Hepatocyte (in vitro differentiated cells): ENCODE results near the gene SH3BP4.

Experiments
- EZH2 ChIP-seq: fragments of 200-600 bp; sonication (generic); IDR thresholded peaks from 2 replicates; pipeline ENCODE4 v1.6.1; 2016; ENCODE audit warnings: antibody characterized with exemption, mild to moderate bottlenecking, borderline replicate concordance
- EZH2phosphoT487 ChIP-seq: fragments of 200-600 bp; sonication (generic); IDR thresholded peaks from one replicate; pipeline ENCODE4 v1.6.1; 2018; ENCODE audit warnings: antibody characterized with exemption, mild to moderate bottlenecking, low read depth, moderate library complexity; ENCODE audit not compliant: unreplicated experiment, severe bottlenecking
- TF ChIP-seq, protein P1 (sequence below): fragments of 200-600 bp; sonication (generic); IDR thresholded peaks from 2 replicates; pipeline ENCODE4 v1.5.1; 2016; ENCODE audit warnings: antibody characterized with exemption, mild to moderate bottlenecking; ENCODE audit not compliant: poor library complexity

DNA sequence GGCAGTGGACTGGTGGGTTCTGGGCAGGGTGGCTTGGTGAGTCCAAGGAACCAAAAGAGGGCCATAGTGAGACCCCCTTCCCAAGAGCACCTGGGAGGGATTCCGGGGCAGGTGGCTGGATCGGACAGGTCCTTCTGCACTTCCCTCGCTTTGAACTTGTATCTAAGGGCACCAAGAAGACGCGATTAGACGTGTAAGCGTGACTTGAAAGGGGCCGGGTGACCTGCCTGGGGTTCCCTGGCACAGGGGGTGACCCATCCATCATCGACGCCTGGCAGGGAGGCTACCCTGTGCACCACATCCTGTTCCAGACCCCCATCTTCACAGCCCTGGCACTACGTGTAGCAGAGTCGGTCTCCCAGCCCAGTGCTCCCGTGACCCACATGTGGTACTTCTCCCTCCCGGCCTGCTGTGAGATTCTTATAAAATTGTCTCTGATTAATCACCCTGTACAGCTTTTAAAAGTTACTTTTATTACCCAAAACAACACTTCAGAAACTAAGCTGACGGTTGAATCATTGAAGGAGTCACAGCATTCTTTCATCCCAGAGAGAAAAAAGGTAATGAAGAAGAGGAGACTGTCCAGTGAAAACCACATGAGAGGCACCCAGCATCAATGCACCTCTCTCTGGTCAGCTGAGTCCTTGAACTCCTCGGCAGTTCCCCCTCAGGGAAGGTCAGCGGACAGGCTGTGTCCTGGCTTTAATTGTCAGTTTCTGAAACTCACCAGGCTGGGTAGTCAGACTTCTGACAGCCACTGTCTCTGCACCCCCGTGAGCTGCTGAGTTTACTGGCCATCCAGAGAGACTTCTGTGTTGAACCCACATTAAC is 13.0 kb downstream of the SH3BP4 start:
- TF ChIP-seq EZH2phosphoT487 (no peak), EZH2 (no peak)
- TF ChIP-seq, protein P1, sequence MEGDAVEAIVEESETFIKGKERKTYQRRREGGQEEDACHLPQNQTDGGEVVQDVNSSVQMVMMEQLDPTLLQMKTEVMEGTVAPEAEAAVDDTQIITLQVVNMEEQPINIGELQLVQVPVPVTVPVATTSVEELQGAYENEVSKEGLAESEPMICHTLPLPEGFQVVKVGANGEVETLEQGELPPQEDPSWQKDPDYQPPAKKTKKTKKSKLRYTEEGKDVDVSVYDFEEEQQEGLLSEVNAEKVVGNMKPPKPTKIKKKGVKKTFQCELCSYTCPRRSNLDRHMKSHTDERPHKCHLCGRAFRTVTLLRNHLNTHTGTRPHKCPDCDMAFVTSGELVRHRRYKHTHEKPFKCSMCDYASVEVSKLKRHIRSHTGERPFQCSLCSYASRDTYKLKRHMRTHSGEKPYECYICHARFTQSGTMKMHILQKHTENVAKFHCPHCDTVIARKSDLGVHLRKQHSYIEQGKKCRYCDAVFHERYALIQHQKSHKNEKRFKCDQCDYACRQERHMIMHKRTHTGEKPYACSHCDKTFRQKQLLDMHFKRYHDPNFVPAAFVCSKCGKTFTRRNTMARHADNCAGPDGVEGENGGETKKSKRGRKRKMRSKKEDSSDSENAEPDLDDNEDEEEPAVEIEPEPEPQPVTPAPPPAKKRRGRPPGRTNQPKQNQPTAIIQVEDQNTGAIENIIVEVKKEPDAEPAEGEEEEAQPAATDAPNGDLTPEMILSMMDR: no peak
